IPS DF 6.9 (cell line): ENCODE measurements around the gene GRIK4.

ENCODE experiments used
- DNase-seq: peaks from one replicate; pipeline ENCODE4 v3.0.0-alpha.2; 2013; ENCODE audit warnings: low read depth, low spot score
- H3K27ac ChIP-seq: one replicate; pipeline ENCODE4 v1.5.1; 2013; ENCODE audit warnings: low read length, control low read depth
- H3K27me3 ChIP-seq: 2 replicates; pipeline ENCODE4 v1.6.1; 2013; ENCODE audit warnings: mild to moderate bottlenecking, low read length; ENCODE audit not compliant: control insufficient read depth, insufficient read depth
- H3K36me3 ChIP-seq: 2 replicates; pipeline ENCODE4 v1.6.1; 2013; ENCODE audit warnings: low read length; ENCODE audit not compliant: control insufficient read depth, insufficient read depth
- H3K4me1 ChIP-seq: 2 replicates; pipeline ENCODE4 v1.6.1; 2013; ENCODE audit warnings: low read length; ENCODE audit not compliant: control insufficient read depth, insufficient read depth
- H3K4me3 ChIP-seq: 2 replicates; pipeline ENCODE4 v1.5.1; 2013; ENCODE audit warnings: mild to moderate bottlenecking, low read length
- H3K9me3 ChIP-seq: 2 replicates; pipeline ENCODE4 v1.6.1; 2013; ENCODE audit warnings: low read length, inconsistent platforms; ENCODE audit not compliant: control insufficient read depth, insufficient read depth
- WGBS: extraction: QIAGEN DNeasy Blood & Tissue Kit; methylation state at CpG from one replicate; pipeline ENCODE4 v1.1.7; 2013; ENCODE audit warnings: mixed read lengths, missing lambda C conversion rate; ENCODE audit not compliant: insufficient read length, insufficient coverage; 5-methylcytosine and 5-hydroxymethylcytosine counted together

GRIK4 gene

GRCh38 chr11:120525261-120526171 lies 14.0 kb downstream of the GRIK4 start:
- Histone ChIP-seq H3K36me3 (no peaks in the 10 kb centered on the region), H3K9me3 (no peaks in the 10 kb centered on the region), H3K4me3 (no peak overlapping the region), H3K27ac (no peak overlapping the region), H3K4me1 (peaks cover 6% of the 10 kb centered on the region), H3K27me3 (no peaks in the 10 kb centered on the region)
- WGBS, result no CpG with 5 or more reads among the region's 16 CpGs
- no peak for DNase-seq

DNA sequence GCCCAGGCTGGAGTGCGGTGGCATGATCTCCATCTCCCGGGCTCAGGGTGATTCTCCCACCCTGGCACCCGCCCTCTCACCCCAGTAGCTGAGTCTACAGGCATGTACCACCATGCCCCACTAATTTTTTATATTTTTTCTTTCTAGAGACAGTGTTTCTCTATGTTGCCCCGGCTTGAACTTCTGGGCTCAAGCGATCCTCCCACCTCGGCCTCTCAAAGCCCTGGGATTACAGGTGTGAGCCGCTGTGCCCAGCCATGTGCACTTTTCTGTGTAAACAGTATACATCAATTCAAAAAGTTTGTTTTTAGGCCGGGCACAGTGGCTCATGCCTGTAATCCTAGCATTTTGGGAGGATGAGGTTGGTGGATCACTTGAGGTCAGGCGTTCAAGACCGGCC lies 14.7 kb downstream of the GRIK4 start:
- no peaks in the 10 kb centered on the region for H3K9me3 ChIP-seq
- no peaks in the 10 kb centered on the region for H3K27me3 ChIP-seq
- H3K4me3 ChIP-seq, result no peak overlapping the region
- peaks cover 6% of the 10 kb centered on the region for H3K4me1 ChIP-seq
- no CpG with 5 or more reads among the region's 10 CpGs for WGBS
- H3K27ac ChIP-seq, result no peak overlapping the region
- no peak for DNase-seq
- no peaks in the 10 kb centered on the region for H3K36me3 ChIP-seq

DNA sequence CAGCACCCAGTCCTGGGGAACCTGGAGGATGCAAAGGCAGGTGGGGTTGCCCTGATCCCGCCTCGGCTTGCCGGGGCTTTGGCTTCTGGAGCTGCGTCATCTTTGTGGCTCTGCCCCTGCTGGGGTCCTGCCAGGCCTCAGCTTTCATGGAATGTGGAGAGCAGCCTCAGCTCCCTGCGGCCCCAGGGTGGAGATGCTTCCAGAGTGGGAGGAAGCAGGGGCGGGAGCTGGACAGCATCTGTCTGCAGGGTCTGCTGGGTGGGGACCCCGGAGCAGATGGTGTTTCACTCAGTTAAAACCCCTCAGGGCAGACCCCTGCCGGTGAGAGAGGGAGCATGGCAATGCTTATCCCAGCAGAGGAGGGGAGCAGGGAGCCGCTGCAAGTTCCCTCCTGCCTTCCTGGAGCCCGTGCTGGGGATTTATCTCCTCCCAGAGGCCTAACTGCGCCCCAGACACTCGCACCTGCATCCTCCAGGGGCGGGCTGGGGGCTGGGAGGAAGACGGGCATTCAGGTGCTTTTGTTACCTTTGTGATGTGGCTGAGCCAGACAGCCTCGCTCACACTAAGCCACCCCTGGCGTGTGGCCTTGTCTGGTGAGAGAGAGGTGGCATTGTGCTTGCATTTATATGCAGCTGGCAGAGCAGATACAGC lies 15.7 kb downstream of the GRIK4 start:
- no peaks in the 10 kb centered on the region for H3K27me3 ChIP-seq
- peaks cover 6% of the 10 kb centered on the region for H3K4me1 ChIP-seq
- no peak overlapping the region for H3K4me3 ChIP-seq
- peak; percentile 74 for DNase-seq
- no peaks in the 10 kb centered on the region for H3K36me3 ChIP-seq
- no peak overlapping the region for H3K27ac ChIP-seq
- WGBS, result no CpG with 5 or more reads among the region's 16 CpGs
- no peaks in the 10 kb centered on the region for H3K9me3 ChIP-seq

GRCh38 chr11:120528749-120529148 lies 17.2 kb downstream of the GRIK4 start:
- Histone ChIP-seq H3K4me3 (no peak overlapping the region), H3K27me3 (no peaks in the 10 kb centered on the region), H3K27ac (no peak overlapping the region), H3K9me3 (no peaks in the 10 kb centered on the region), H3K4me1 (0 out of 2 replicates have a peak, but pooled peaks cover 2% of the 10 kb centered on the region), H3K36me3 (no peaks in the 10 kb centered on the region)
- DNase-seq, result no peak
- WGBS, result no CpG with 5 or more reads among the region's 4 CpGs

- Histone ChIP-seq H3K4me1 (0 out of 2 replicates have a peak, but pooled peaks cover 2% of the 10 kb centered on the region), H3K27me3 (no peaks in the 10 kb centered on the region), H3K9me3 (no peaks in the 10 kb centered on the region), H3K36me3 (no peaks in the 10 kb centered on the region), H3K27ac (no peak overlapping the region), H3K4me3 (no peak overlapping the region)
- no peak for DNase-seq
- WGBS, result no CpG with 5 or more reads among the region's 7 CpGs
Observed at GRCh38 chr11:120529214-120529613, 17.7 kb downstream of the GRIK4 start.

- WGBS, result no CpG with 5 or more reads among the region's 6 CpGs
- H3K27ac ChIP-seq, result no peak overlapping the region
Observed at GRCh38 chr11:120529911-120530310, 18.4 kb downstream of the GRIK4 start.

GRCh38 chr11:120532082-120532831 lies 20.7 kb downstream of the GRIK4 start:
- no peak overlapping the region for H3K27ac ChIP-seq
- H3K4me3 ChIP-seq, result no peak overlapping the region
- H3K27me3 ChIP-seq, result no peaks in the 10 kb centered on the region
- WGBS, result 100% methylated on average over 1 of the region's 16 CpGs
- H3K36me3 ChIP-seq, result no peaks in the 10 kb centered on the region
- H3K9me3 ChIP-seq, result no peaks in the 10 kb centered on the region
- H3K4me1 ChIP-seq, result no peaks in the 10 kb centered on the region
- no peak for DNase-seq

More at GRCh38 chr11:120529911-120530310, 18.4 kb downstream of the GRIK4 start:
- H3K36me3 ChIP-seq, result no peaks in the 10 kb centered on the region
- no peak for DNase-seq
- H3K27me3 ChIP-seq, result no peaks in the 10 kb centered on the region
- H3K9me3 ChIP-seq, result no peaks in the 10 kb centered on the region
- H3K4me3 ChIP-seq, result no peak overlapping the region
- H3K4me1 ChIP-seq, result 0 out of 2 replicates have a peak, but pooled peaks cover 2% of the 10 kb centered on the region

- no peaks in the 10 kb centered on the region for H3K27me3 ChIP-seq
- WGBS, result no CpG with 5 or more reads among the region's 5 CpGs
- H3K36me3 ChIP-seq, result no peaks in the 10 kb centered on the region
- H3K9me3 ChIP-seq, result no peaks in the 10 kb centered on the region
- DNase-seq, result no peak
- no peak overlapping the region for H3K27ac ChIP-seq
- H3K4me3 ChIP-seq, result no peak overlapping the region
- no peaks in the 10 kb centered on the region for H3K4me1 ChIP-seq
Observed at GRCh38 chr11:120532832-120533196, 21.3 kb downstream of the GRIK4 start.

- Histone ChIP-seq H3K4me3 (no peak overlapping the region), H3K27me3 (no peaks in the 10 kb centered on the region), H3K4me1 (no peaks in the 10 kb centered on the region), H3K36me3 (no peaks in the 10 kb centered on the region), H3K27ac (no peak overlapping the region), H3K9me3 (no peaks in the 10 kb centered on the region)
- no CpG with 5 or more reads among the region's 13 CpGs for WGBS
- no peak for DNase-seq
Observed at GRCh38 chr11:120536091-120536796, 24.7 kb downstream of the GRIK4 start.

DNA sequence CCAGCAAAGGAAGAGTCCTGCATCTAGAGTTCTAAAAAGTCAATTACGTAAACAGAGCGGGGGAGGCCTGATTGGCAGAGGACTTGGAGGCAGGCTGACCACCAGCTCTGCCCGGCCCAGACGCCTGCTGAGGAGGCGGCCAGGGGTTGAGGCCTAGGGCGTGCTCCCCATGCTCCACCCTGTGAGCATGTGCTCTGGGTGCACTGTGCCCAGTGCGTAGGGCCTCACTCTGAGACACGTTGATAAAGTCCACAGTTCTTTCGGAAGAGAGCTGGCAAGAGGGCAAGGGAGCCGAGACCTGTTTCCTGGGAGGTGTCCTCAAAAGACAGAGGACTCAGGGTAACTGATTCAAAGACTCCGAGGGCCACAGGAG lies 25.2 kb downstream of the GRIK4 start:
- no peak for DNase-seq
- no peak overlapping the region for H3K27ac ChIP-seq
- H3K9me3 ChIP-seq, result no peaks in the 10 kb centered on the region
- no peaks in the 10 kb centered on the region for H3K27me3 ChIP-seq
- H3K4me3 ChIP-seq, result no peak overlapping the region
- H3K36me3 ChIP-seq, result no peaks in the 10 kb centered on the region
- H3K4me1 ChIP-seq, result no peaks in the 10 kb centered on the region
- no CpG with 5 or more reads among the region's 11 CpGs for WGBS
